GM19395 (cell line): Measurements from ENCODE around the gene TAF4B.
A peak's percentile ranks its signal among the peaks of the same experiment; 100 is the strongest.
"Not testable (repeated sequence)": the region's sequence is repeated elsewhere in the genome, so short reads cannot be mapped to it uniquely, and the experiment has no call there.

Source experiments
- ATAC-seq: cut with Tn5 transposase; IDR thresholded peaks from one replicate; pipeline ENCODE4 v1.9.1; 2021; ENCODE audit warnings: mild to moderate bottlenecking, moderate library complexity; ENCODE audit not compliant: unreplicated experiment

TAF4B gene

DNA sequence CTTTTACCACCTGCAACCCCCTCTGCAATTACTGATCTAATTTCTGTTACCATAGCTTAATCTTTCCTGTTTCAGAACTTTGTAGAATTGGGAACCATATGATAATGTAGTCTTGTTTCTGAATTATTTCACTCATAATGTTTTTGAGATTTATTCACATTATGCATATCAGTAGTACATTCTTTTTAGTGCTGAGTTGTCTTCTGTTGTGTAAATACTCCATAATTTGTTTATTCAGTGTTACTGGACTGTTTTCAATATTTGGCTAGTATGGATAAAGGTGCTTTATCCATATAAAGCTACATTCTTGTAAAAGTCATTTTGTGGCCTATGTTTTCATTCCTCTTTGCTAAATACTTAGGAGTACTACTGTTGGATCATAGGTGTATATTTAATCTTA lies 152.5 kb downstream of the TAF4B start:
- ATAC-seq = no peak

DNA sequence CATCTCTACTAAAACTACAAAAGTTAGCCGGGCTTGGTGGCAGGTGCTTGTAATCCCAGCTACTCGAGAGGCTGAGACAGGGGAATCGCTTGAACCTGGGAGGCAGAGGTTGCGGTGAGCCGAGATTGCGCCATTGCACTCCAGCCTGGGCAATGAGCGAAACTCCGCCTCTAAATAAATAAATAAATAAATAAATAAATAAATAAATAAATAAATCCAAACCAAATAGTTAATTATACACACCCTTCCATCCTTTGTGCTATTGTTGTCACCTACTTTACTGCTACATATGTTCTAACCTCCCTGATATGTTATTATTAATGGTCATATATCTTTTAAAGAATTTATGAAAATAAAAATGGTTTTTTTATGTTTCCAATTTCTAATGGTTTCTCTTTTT lies 155.3 kb downstream of the TAF4B start:
- ATAC-seq = not testable (repeated sequence)

DNA sequence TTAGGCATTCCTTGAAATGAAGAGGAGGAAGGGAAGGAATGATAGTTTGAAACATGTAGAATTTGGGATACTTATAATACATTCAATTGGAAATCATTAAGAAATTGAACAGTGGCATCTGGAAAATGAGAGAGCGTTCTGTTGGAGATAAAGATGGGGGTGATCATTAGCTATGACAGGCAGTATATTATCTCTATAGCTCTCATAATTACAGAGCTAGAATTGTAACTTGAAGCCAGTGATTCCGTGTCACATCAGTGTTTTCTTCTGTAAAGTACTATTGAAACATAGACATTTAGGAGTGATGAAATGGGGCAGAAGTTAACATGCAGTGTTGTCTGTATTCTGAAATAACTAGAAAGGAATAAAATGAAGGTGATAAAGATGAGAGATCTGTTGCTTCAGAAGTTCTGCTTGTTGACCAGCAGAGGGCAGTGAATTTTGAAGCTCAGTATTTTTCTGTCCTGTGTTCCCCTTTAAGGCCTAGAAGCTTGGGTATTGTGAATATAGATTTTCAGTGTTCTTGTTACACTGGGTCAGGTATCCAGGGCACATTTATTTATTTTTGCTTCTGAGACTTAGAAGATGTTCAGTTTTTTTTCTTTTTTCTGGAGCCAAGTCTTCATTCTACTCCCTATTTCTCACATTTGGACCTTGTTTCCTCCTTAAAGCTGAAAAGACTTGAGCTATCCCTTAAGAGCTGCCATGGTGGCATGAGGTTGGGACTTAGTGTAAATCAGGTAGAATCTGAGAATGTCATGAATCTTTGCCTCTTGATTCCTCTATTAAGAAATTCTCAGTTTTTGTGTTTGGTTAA lies 157.4 kb downstream of the TAF4B start:
- ATAC-seq = peak; percentile 92

DNA sequence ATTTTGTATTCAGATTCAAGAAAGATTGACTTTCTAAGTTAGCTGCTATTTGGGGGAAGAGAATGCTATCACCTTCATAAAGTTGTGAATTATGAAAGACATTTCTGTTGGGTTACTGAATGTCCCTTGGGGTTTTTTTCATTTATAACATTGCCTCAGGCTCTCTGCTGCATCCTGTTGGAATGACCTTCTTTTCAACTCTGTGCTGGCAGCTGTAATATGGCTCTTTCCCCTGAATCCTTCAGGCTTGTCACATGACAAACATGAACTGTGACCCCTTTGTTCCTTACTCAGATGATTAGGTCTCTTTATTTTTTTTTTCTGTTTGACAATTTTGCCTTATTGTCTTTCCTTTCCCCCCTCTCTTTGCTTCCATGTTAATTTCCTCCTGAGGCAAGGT lies 159.8 kb downstream of the TAF4B start:
- no peak for ATAC-seq

DNA sequence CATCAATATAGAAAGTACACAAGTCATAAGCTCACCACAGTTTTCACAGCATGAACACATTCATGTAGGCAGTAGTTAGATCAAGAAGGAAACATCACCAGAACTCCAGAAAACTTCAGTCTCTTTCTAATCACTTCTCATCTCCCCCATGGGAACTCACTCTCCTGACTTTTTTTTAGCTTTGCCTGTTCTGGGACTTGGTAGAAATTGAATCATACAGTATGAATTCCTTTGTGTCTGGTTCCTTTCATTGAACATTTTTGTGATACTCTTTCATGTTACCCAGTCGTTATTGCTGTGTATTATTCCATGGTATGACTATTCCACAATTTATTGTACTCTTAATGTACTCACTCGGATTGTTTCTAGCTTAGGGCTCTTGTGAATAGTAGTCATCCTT lies 160.2 kb downstream of the TAF4B start:
- ATAC-seq = no peak

DNA sequence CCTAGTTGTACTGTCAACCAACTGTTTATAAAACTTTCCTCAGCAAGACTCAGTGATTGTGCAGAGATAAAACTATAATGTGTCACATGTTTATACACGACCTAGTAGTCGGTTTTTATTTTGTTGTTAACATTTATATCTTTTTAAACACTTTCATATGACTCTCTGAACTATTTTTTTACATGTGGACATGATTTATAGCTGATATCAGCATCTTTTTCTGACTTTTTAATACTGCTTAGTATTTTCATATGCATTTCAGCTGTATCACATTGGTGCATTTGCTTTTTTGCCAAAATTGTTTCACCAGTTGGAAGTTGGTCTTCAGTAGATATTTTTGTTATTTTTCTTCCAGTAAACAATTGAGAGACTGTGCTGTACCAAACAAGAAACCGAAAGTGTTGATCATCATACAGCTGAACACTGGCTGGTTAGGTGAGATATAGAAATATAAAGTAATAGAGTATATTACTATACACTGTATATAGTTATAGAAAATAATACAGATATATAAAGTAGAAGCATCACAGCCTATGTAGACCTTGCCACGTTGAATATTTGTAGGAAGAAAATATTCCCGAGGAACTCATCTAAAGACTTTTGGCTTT lies 167.9 kb downstream of the TAF4B start:
- ATAC-seq = no peak

DNA sequence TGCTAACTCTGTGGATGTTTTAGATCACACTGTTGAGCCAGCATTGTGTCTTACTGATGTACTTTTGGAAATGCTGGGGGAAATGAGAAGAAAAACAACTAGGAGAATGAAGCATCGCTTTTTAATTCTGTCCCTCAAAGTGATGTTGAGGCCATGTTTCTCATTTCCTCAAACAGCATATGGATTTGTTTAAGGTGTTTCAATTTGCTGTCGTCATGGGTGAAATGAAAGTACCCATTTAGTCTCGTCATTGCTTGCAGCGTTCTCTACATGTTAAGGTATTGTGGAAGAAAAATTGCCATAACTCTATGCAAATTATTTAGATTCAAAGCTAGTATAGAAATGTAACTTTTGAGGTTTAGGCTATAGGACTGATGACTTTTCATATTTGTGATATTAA lies 170.8 kb downstream of the TAF4B start:
- ATAC-seq = peak; percentile 79

DNA sequence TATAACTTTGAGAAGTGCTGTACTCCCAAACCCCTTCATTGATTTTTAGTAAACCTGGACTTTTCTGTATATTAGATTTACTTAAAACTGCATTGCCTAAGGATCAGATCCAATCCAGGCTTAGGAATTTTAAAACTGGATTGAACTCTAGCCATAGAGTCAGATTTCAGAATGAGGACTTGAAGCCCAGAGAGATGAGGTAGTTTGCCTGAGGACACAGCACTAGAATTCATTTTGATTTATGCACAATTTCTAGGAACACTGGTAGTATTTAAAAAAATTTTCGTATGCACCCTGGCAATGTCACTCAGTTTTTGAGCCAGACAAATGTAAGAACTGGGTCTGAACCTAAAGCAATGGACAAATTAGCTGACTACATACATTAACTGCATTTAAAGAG lies 177.2 kb downstream of the TAF4B start:
- no peak for ATAC-seq

DNA sequence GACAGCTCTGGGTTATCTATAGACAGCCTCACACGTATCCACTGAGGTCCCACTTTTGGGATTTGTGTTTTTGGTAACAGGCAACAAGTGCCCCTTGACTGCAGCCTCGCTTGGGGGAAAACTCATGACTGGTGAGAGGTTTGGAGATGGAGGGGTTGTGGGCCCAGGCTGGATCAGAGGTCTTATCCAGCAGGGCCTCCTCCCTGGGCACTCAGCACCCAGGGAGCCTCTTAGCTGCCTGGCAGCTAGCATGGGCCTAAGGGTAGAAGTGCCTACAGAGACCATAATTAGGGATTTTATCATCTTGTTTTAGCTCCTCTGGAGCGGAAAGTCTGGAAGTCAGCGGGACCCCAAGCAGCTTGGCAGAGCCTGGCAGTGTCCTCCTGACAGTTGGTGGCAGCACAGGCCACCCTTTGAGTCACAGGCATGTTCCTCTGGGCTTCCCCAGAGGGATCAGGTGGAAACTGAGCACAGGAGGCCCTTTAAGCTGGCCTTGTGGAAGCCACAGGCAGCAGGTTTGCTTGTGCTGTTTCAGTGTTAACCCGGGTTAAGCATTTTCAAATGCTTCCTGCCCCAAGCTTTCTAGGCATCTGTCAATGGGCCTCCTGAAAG lies 179.1 kb downstream of the TAF4B start:
- ATAC-seq = peak; percentile 77

DNA sequence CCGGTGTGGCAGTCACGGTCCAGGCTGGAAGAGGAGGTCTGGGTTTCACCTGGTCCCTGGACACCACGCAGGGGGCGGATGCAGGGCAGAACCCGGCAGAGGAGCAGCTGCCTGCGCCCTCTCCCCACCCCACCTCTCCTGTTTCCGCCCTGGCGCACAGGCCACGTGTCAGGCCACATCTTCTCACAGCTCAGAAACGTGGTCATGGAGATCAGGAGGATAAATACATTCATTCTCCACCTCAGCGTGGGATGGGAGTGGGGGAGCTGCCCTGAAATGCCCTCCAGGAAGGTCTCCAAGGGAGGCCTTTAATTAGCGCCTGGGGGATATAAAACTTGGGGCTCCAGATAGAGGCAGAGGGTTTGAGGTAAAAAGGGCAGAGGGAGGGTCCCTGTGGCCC lies 180.1 kb downstream of the TAF4B start:
- no peak for ATAC-seq

DNA sequence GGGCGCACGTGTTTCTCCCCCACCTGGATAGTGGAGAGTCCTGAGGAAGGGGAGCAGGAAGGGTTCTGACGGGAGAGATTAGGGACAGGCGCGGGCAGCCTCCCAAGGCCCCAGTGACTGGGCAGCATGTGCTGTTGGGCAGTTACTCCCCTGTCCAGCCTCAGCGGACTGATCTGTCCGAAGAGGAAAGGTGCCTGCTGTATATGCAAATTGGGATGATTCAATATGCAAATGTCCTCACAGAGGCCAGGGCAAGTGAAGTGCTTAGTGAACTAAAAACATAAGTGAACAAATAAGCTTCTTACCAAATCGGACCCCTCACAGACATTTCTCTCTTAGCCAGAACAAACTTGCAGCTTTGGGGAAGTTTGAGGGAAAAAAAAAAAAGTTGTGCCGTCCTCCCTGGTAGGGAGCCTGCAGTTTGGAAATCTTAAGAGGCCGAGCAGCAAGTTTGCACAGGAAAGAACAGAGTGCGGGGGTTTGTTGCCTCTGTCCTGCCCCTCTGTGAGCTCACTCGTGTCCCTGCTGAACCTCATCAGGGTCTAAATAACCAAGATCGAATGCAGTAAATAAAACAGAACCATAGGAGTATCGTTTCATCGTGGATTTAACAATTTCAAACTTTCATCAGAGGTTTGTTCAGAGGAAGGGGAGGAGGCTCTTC lies 180.7 kb downstream of the TAF4B start:
- ATAC-seq = no peak

DNA sequence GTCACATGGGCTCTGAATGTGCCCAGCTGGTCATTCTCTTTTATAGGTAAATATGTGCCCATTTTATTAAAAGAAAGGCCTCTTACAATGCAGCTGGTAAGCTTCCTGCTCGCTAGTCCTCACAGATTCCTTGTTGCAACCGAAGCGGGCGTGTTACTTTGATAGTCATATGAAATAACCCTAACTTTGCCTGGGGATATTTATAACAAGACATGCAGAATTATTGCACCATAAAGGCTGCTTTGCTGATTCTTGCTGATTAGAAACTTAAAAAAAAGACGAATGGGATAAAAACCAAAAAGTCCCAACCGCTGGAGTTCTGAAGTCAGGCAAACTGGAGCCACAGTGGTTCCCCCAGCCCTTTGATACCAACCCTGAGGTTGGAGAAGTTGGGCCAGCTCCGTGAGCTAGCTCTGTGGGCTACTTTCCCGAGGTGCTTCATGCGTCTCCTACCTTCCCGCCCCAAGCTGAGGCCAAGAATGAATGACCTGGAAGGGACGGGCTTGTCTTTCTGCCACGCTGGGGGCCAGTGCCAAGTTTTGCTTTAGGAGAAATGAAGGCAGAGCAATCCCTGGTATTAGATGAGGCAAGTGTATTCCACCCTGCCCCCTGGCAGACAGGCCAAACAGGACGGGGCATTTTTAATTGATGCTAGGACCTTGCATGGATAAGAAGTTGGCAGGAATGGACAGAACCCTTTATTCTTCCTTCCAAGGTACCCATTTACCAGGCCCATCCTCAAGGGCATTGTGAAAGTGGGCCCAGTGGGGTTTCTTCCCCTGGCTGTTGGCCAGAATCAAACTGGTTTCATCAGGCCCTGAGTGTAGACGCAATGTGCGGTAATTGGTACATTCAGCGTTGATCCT lies 181.7 kb downstream of the TAF4B start:
- no peak for ATAC-seq

DNA sequence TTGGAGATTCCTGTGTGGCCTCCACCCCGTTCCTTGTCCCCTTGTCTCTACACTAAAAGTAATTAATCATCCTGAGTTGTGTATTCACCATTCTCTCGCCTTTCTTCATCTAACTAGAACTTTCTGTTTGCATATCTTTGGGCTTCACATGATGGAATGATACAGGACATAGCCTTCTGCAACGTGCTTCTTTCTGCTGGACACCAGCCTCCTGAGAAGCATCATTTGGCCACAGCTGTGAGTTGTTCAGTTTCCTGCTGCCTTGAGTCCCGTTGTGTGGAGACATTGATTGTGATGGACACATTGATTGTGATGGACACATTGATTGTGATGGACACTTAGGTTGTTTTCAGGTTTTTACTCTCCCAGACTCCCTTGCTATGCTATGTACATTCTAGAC lies 182.8 kb downstream of the TAF4B start:
- ATAC-seq = no peak

DNA sequence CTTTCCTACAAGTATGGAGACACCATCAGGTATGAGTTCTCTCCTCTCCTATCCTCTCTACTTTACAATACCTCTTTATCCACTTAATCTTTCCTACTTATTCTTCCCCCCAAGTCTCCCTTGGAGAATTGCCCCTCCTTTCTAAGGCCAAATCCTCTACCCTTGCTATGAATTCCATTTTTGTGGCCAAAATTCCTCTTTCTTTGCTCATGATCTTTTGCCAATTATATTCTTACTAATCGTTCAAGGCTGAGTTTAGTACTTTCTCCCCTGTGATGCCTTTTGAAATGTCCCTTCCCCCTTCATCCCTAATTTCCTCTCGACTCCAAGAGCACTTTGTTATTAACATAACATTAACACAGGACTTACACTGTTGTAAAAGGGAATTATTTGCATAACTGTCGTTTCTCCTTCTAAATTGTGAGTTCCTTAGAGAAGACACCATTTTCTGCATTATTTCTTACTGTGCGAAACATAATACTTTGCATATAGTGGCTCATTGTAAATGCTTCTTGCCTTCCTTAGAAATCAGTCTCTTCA lies 188.7 kb downstream of the TAF4B start:
- ATAC-seq = no peak

DNA sequence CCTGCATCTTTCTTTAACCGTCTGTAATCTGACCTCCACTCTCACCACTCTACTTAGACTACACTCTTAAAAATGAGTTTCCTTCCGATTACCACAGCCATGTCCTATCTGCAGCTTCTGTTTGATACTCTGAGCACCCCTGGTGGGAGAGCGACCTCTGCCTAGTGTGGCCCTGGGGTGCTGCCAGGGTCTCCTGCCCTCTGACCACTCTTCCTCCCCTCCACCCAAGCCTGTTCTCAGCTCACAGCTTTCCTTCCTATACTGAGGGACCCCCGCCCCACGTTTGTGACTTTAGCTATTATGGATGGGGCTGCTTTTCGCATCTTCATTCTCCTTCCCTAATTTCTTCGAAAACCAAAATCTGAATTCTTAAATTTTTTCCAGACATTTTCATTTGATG lies 189.4 kb downstream of the TAF4B start:
- no peak for ATAC-seq

DNA sequence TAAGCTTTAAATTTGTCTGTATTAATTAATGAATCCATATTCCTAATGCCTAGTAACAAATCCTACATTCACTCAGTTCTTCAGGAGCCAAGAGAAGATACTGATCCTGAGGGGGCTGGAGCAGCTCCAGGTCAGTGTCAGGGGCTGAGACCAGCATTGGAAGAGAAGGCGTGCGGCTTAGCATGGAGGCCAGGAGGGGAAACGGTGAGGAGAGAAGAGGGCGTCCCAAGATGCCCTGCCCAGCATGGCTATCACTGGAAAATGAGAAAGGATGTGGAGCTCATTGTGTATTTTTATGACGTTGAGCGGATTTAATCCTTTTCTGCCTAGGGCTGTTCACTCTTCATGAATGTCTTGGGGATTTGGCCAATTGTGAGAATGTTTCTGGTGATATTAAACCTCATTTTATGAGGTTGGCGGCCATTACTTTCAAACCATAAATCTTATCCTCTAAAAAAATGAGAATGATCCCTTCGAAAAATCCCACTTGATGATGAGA lies 190.5 kb downstream of the TAF4B start:
- no peak for ATAC-seq

DNA sequence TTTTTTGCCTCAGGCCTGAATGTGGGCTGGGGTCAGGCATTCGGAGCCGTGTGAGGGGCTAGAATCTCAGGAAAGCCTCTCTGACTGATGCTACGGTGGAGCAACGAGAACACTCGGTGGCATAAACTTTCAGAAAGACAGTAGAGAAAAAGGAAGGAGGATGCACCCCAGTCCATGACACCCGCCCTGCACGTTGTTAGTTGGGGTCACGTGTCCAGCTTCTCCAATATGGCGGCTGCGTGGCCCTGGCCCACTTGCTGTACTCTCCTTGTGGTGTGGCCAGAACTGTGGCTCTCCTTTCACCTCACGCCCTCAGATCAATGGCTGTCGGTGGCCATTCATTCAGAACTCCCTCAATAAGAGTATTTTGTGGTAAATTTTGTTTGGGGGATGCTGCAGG lies 190.9 kb downstream of the TAF4B start:
- ATAC-seq = no peak

DNA sequence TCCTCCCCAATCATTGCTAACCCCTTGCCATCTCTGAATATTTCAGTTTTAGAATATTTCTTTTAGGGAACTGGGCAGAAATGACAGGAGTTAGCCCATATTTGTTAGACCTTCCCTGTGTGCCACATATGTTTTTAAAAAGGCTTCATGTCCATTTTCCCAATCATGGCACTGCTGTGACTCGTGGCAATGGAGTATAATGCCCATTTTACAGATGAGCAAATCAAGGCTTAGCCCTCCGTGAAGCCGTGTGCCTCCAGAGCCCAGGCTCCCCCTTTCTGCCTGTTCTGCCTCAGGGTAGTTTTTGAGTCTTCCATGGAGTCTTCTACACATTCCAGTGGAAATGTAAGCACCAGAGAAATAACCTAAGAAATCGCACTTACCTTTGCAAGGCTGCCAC lies 192.0 kb downstream of the TAF4B start:
- ATAC-seq = no peak

DNA sequence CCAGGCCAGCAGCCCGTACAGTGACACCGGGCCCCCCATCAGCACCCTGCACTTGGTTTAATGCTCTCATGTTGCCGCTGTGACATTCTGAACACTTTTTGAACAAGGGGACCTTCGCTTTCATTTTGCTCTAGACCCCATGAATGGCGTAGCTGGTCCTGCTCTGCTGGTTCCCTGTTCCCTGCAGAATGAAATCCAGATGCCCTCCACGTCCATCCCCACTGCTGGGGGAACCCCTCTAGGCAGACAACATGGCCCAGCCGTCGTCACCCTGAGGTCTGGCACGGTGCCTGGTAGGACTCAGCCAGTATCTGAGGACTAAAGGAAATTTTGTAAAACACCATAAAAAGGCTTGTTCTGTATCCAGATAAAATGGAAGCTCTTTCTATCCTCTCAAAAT lies 193.5 kb downstream of the TAF4B start:
- no peak for ATAC-seq

DNA sequence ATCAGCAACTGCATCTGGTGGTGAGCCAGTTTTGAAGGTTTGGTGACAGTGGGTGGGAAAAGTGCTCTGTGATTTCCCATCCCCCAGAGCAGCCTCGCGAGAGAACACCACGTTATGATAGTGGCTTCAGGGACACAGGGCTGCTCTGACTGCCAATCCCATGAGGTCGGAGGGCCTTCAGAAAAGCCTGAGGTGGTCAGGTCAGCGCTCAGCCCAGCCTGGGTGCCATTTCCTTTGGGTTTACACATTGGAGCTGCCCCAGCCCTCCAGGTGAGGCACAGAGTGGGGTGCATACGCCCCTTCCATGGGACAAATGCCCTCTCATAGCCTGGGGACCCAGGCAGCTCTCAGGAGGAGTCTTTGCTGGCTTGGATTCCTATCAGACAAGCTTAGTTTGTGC lies 195.3 kb downstream of the TAF4B start:
- no peak for ATAC-seq
